Brain microvascular endothelial cell (primary cell): ENCODE results near the gene CCND1.

ENCODE experiments used
- DNase-seq: peaks from one replicate; pipeline ENCODE4 v3.0.0-alpha.2; 2020
- H3K27ac ChIP-seq: fragments of 250-450 bp; sonication (Bioruptor Pico); 2 replicates; pipeline ENCODE4 v1.5.1; 2020; ENCODE audit warnings: mild to moderate bottlenecking, moderate library complexity
- H3K27me3 ChIP-seq: fragments of 250-450 bp; sonication (Bioruptor Pico); replicated peaks from 2 replicates; pipeline ENCODE4 v1.5.1; 2020; ENCODE audit warnings: mild to moderate bottlenecking
- H3K36me3 ChIP-seq: fragments of 250-450 bp; sonication (Bioruptor Pico); replicated peaks from 2 replicates; pipeline ENCODE4 v1.5.1; 2020; ENCODE audit warnings: mild to moderate bottlenecking
- H3K4me3 ChIP-seq: 2 replicates; pipeline ENCODE4 v1.5.1; 2011; ENCODE audit warnings: low read depth, mild to moderate bottlenecking, control low read depth, low read length, moderate library complexity
- CTCF ChIP-seq: IDR thresholded peaks from 2 replicates; pipeline ENCODE4 v1.5.1; 2011; ENCODE audit warnings: low read depth, mild to moderate bottlenecking, moderate library complexity, low read length, control low read depth, inconsistent platforms; ENCODE audit errors: missing control alignments
- in situ Hi-C: cut with HindIII; loops from 2 replicates; pipeline ENCODE4 v1.10.0; 2017; ENCODE audit warnings: low sequenced_read_pairs, low pct_ligation_motif_present

CCND1 gene

GRCh38 chr11:69703453-69703767 lies 62.5 kb downstream of the CCND1 start:
- TF ChIP-seq CTCF = no peak
- Histone ChIP-seq H3K27me3 (peaks cover 52% of the 10 kb centered on the region), H3K27ac (no peak overlapping the region), H3K36me3 (no peaks in the 10 kb centered on the region), H3K4me3 (no peak overlapping the region)
- no peak for DNase-seq
- in situ Hi-C loops = no loop called here
